OCI-LY3 (cell line): ENCODE data around the gene TMC6.

Experiments
- H2AFZ ChIP-seq: fragments of 200-600, 300-600 bp; shearing (Covaris generic); 2 replicates; pipeline ENCODE4 v1.6.0; 2014; ENCODE audit warnings: antibody characterized with exemption, low read depth, low read length
- H3K27ac ChIP-seq: fragments of 200-600, 300-600 bp; sonication (generic); 2 replicates; pipeline ENCODE4 v1.5.1; 2014; ENCODE audit warnings: mild to moderate bottlenecking, low read length, moderate library complexity, mixed read lengths
- H3K27me3 ChIP-seq: fragments of 200-600, 300-600 bp; sonication (generic); 2 replicates; pipeline ENCODE4 v1.6.1; 2014; ENCODE audit warnings: low read depth, low read length, mixed read lengths
- H3K36me3 ChIP-seq: fragments of 200-600, 300-600 bp; sonication (generic); replicated peaks from 2 replicates; pipeline ENCODE3; 2014; ENCODE audit warnings: low read depth, low read length, mixed read lengths
- H3K4me1 ChIP-seq: fragments of 300-600, 200-600 bp; sonication (generic); 2 replicates; pipeline ENCODE4 v1.6.1; 2014; ENCODE audit warnings: low read length, mixed read lengths
- H3K4me2 ChIP-seq: fragments of 200-600, 300-600 bp; sonication (generic); 2 replicates; pipeline ENCODE4 v1.6.1; 2014; ENCODE audit warnings: low read length, mixed read lengths
- H3K4me3 ChIP-seq: fragments of 300-600, 200-600 bp; sonication (generic); 2 replicates; pipeline ENCODE4 v1.5.1; 2014; ENCODE audit warnings: antibody characterized with exemption, mild to moderate bottlenecking, low read length, moderate library complexity
- H3K79me2 ChIP-seq: fragments of 300-600, 200-600 bp; shearing (Covaris generic); 2 replicates; pipeline ENCODE4 v1.6.1; 2014; ENCODE audit warnings: mild to moderate bottlenecking, low read length, mixed read lengths
- H3K9ac ChIP-seq: fragments of 300-600, 200-600 bp; shearing (Covaris generic); 2 replicates; pipeline ENCODE4 v1.6.0; 2014; ENCODE audit warnings: mild to moderate bottlenecking, low read length, moderate library complexity
- H3K9me3 ChIP-seq: fragments of 200-600, 300-600 bp; shearing (Covaris generic); 2 replicates; pipeline ENCODE4 v1.6.1; 2014; ENCODE audit warnings: low read length, mixed read lengths; ENCODE audit not compliant: insufficient read depth
- H4K20me1 ChIP-seq: fragments of 200-600, 300-600 bp; sonication (generic); 2 replicates; pipeline ENCODE4 v1.6.1; 2016; ENCODE audit warnings: low read length, mixed read lengths; ENCODE audit not compliant: insufficient read depth
- CTCF ChIP-seq: fragments of 200-600, 300-600 bp; sonication (generic); IDR thresholded peaks from 2 replicates; pipeline ENCODE4 v1.5.1; 2014; ENCODE audit warnings: antibody characterized with exemption, low read length, low read depth
- EZH2phosphoT487 ChIP-seq: fragments of 200-600 bp; shearing (Covaris generic); IDR thresholded peaks from 2 replicates; pipeline ENCODE4 v1.6.1; 2018; ENCODE audit warnings: antibody characterized with exemption, mixed run types, low read depth

TMC6 gene

GRCh38 chr17:78105101-78105500 lies 23.5 kb downstream of the TMC6 start:
- no peak overlapping the region for H2AFZ ChIP-seq
- TF ChIP-seq EZH2phosphoT487 (no peak), CTCF (no peak)

GRCh38 chr17:78104540-78104941 lies 24.0 kb downstream of the TMC6 start:
- no peak overlapping the region for H2AFZ ChIP-seq
- H3K4me1 ChIP-seq: no peaks in the 10 kb centered on the region
- H3K9ac ChIP-seq: no peak overlapping the region
- H3K4me2 ChIP-seq: no peak overlapping the region
- H3K27me3 ChIP-seq: no peaks in the 10 kb centered on the region
- H3K27ac ChIP-seq: no peak overlapping the region
- H4K20me1 ChIP-seq: no peaks in the 10 kb centered on the region
- no peak for TF ChIP-seq EZH2phosphoT487
- no peak for TF ChIP-seq CTCF
- no peaks in the 10 kb centered on the region for H3K9me3 ChIP-seq
- peaks cover 3% of the 10 kb centered on the region for H3K36me3 ChIP-seq
- no peaks in the 10 kb centered on the region for H3K79me2 ChIP-seq
- no peak overlapping the region for H3K4me3 ChIP-seq

More at GRCh38 chr17:78105101-78105500, 23.5 kb downstream of the TMC6 start:
- peaks cover 5% of the 10 kb centered on the region for H3K36me3 ChIP-seq
- no peaks in the 10 kb centered on the region for H3K79me2 ChIP-seq
- H3K27me3 ChIP-seq: no peaks in the 10 kb centered on the region
- H3K27ac ChIP-seq: no peak overlapping the region
- no peaks in the 10 kb centered on the region for H4K20me1 ChIP-seq
- no peaks in the 10 kb centered on the region for H3K4me1 ChIP-seq
- H3K4me3 ChIP-seq: no peak overlapping the region
- no peak overlapping the region for H3K4me2 ChIP-seq
- H3K9me3 ChIP-seq: no peaks in the 10 kb centered on the region
- no peak overlapping the region for H3K9ac ChIP-seq

DNA sequence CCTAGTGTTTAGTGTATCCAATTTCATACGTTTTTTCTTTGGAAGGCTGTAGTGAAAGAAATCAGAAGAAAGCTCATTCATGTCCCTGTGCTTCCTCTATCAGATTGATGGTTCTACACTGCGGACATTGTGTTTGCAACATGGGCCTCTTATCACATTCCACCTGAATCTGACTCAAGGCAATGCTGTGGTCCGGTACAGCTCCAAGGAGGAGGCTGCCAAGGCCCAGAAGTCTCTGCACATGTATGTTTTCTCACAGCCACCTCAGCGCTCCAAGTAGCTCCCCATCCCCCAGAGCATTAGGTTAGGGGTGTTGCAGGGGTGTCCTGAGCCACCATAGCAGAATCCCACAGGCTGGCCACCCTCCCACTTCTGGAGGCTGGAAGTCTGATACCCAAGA lies 25.2 kb downstream of the TMC6 start:
- H3K4me2 ChIP-seq: no peak overlapping the region
- no peaks in the 10 kb centered on the region for H3K79me2 ChIP-seq
- H3K36me3 ChIP-seq: no peaks in the 10 kb centered on the region
- H3K9ac ChIP-seq: no peak overlapping the region
- TF ChIP-seq CTCF (no peak), EZH2phosphoT487 (no peak)
- no peaks in the 10 kb centered on the region for H3K9me3 ChIP-seq
- no peak overlapping the region for H3K27ac ChIP-seq
- no peak overlapping the region for H3K4me3 ChIP-seq
- no peaks in the 10 kb centered on the region for H3K4me1 ChIP-seq
- H3K27me3 ChIP-seq: no peaks in the 10 kb centered on the region
- no peak overlapping the region for H2AFZ ChIP-seq
- no peaks in the 10 kb centered on the region for H4K20me1 ChIP-seq

- no peak for TF ChIP-seq CTCF
- Histone ChIP-seq H3K4me1 (no peaks in the 10 kb centered on the region), H4K20me1 (no peaks in the 10 kb centered on the region), H3K79me2 (no peaks in the 10 kb centered on the region), H3K27me3 (no peaks in the 10 kb centered on the region), H3K9me3 (no peaks in the 10 kb centered on the region), H2AFZ (no peak overlapping the region), H3K4me2 (no peak overlapping the region), H3K9ac (no peak overlapping the region), H3K4me3 (no peak overlapping the region), H3K27ac (no peak overlapping the region), H3K36me3 (no peaks in the 10 kb centered on the region)
Observed at GRCh38 chr17:78101542-78101941, 27.0 kb downstream of the TMC6 start.
